Endothelial cell of umbilical vein (primary cell): ENCODE results near the gene SERPINA1. TPM values are rescaled to one million over a fixed set of nuclear protein-coding genes. Genes with fewer than 3 reads are reported as not detected.

ENCODE experiments used
- BruUV-seq: library from RNA; stranded (reverse); fragments of 400-500 nt; replicated peaks from 2 replicates; lab custom pipeline; 2021; lab: Mats Ljungman, UMichigan
- CTCF ChIA-PET: fragments of 300-600, 350-600 bp; sonication (Branson Sonifier 250); formaldehyde crosslinking; loops from one replicate; lab custom pipeline; 2021; ENCODE audit warnings: antibody characterized with exemption, inconsistent platforms; lab: Charles Lee
- POLR2A ChIA-PET: fragments of 300-600, 350-600 bp; sonication (Branson Sonifier 250); formaldehyde crosslinking; loops from one replicate; lab custom pipeline; 2021; ENCODE audit warnings: antibody characterized with exemption, inconsistent platforms; lab: Charles Lee
- DNase-seq: peaks from one replicate; pipeline ENCODE4 v3.0.0-alpha.2; 2011; ENCODE audit warnings: low read depth, low spot score
- FAIRE-seq: peaks from 2 replicates; lab custom pipeline; 2011; peaks lifted over from hg19 to GRCh38; lab: Jason Lieb, UNC
- H2AFZ ChIP-seq: 2 replicates; pipeline ENCODE4 v1.6.0; 2012; ENCODE audit warnings: low read depth, low read length, control low read depth, inconsistent platforms
- H3K27ac ChIP-seq: 2 replicates; pipeline ENCODE4 v1.5.1; 2011; ENCODE audit warnings: low read depth, mild to moderate bottlenecking, control low read depth, low read length, moderate library complexity; ENCODE audit not compliant: insufficient read depth
- H3K27me3 ChIP-seq, 2 experiments: 2 replicates each; pipeline versions ENCODE4 v1.6.0 to v1.6.1; 2011; ENCODE audit warnings: low read length in 2 of 2, mixed read lengths in 1 of 2; ENCODE audit not compliant: control insufficient read depth in 2 of 2, insufficient read depth in 2 of 2
- H3K36me3 ChIP-seq, 2 experiments: 2 replicates in 1 of 2; 3 replicates in 1 of 2; pipeline ENCODE4 v1.5.1; 2011; ENCODE audit warnings: low read length in 2 of 2, mild to moderate bottlenecking in 1 of 2, moderate library complexity in 1 of 2; ENCODE audit not compliant: control insufficient read depth in 2 of 2, insufficient read depth in 2 of 2; ENCODE audit errors: extremely low read depth in 1 of 2
- H3K4me1 ChIP-seq: 3 replicates; pipeline ENCODE4 v1.5.1; 2011; ENCODE audit warnings: mild to moderate bottlenecking, low read length; ENCODE audit not compliant: control insufficient read depth, insufficient read depth; ENCODE audit errors: extremely low read depth
- H3K4me2 ChIP-seq: 2 replicates; pipeline ENCODE4 v1.6.1; 2011; ENCODE audit warnings: low read length, control low read depth, mixed read lengths; ENCODE audit not compliant: insufficient read depth
- H3K4me3 ChIP-seq, 3 experiments: fragments of 200-600 bp in 1 of 3; sonication (generic), shearing (Covaris generic) in 1 of 3; replicated peaks in 1 of 3; 2 replicates each; pipeline ENCODE4 v1.5.1; 2011 to 2016; ENCODE audit warnings: control low read depth in 3 of 3, low read length in 3 of 3, mild to moderate bottlenecking in 2 of 3, inconsistent platforms in 1 of 3, low read depth in 1 of 3, moderate library complexity in 1 of 3; ENCODE audit not compliant: insufficient read depth in 1 of 3
- H3K79me2 ChIP-seq: 2 replicates; pipeline ENCODE4 v1.6.0; 2012; ENCODE audit warnings: low read length, inconsistent platforms; ENCODE audit not compliant: control insufficient read depth, insufficient read depth
- H3K9ac ChIP-seq: replicated peaks from 2 replicates; pipeline ENCODE3; 2011; ENCODE audit warnings: low read length, control low read depth; ENCODE audit not compliant: insufficient read depth; ENCODE audit errors: extremely low read depth
- H3K9me1 ChIP-seq: replicated peaks from 3 replicates; pipeline ENCODE4 v1.6.0; 2011; ENCODE audit warnings: mild to moderate bottlenecking, low read length; ENCODE audit not compliant: control insufficient read depth, insufficient read depth; ENCODE audit errors: extremely low read depth
- H3K9me3 ChIP-seq: replicated peaks from 2 replicates; pipeline ENCODE4 v1.5.1; 2012; ENCODE audit warnings: low read length, inconsistent platforms; ENCODE audit not compliant: control insufficient read depth, insufficient read depth
- H4K20me1 ChIP-seq: replicated peaks from 2 replicates; pipeline ENCODE3; 2011; ENCODE audit warnings: mild to moderate bottlenecking, low read length; ENCODE audit not compliant: control insufficient read depth, insufficient read depth; ENCODE audit errors: extremely low read depth
- CTCF ChIP-seq, 2 donors: IDR thresholded peaks; 1 replicate in 1 of 2; 2 replicates in 1 of 2; pipeline ENCODE4 v1.5.1; 2011; ENCODE audit warnings: low read length in 2 of 2, mild to moderate bottlenecking in 2 of 2, moderate library complexity in 2 of 2, control low read depth in 1 of 2, inconsistent platforms in 1 of 2, low read depth in 1 of 2; ENCODE audit not compliant: insufficient read depth in 1 of 2; ENCODE audit errors: extremely low read depth in 1 of 2
- EZH2 ChIP-seq: IDR thresholded peaks from 2 replicates; pipeline ENCODE4 v1.6.1; 2012; ENCODE audit warnings: borderline replicate concordance, low read depth, mild to moderate bottlenecking, moderate library complexity, low read length, inconsistent platforms; ENCODE audit not compliant: severe bottlenecking
- FOS ChIP-seq: IDR thresholded peaks from 2 replicates; pipeline ENCODE4 v1.6.1; 2011; ENCODE audit warnings: mild to moderate bottlenecking, low read length, moderate library complexity, borderline replicate concordance; ENCODE audit not compliant: insufficient read depth
- GATA2 ChIP-seq: IDR thresholded peaks from 2 replicates; pipeline ENCODE4 v1.7.0; 2011; ENCODE audit warnings: low read depth, mild to moderate bottlenecking, moderate library complexity, mixed read lengths, low read length; ENCODE audit not compliant: insufficient read length, insufficient read depth
- JUN ChIP-seq: IDR thresholded peaks from 2 replicates; pipeline ENCODE4 v1.6.1; 2011; ENCODE audit warnings: borderline replicate concordance, low read depth; ENCODE audit not compliant: insufficient read length, insufficient read depth
- MAX ChIP-seq: IDR thresholded peaks from 2 replicates; pipeline ENCODE4 v1.6.1; 2011; ENCODE audit not compliant: insufficient read depth, insufficient read length
- MYC ChIP-seq: IDR thresholded peaks from one replicate; pipeline ENCODE4 v1.6.1; 2011; ENCODE audit warnings: mild to moderate bottlenecking, low read depth, low read length
- POLR2A ChIP-seq: IDR thresholded peaks from 2 replicates; pipeline ENCODE4 v1.6.1; 2012; ENCODE audit warnings: low read depth, mild to moderate bottlenecking, control low read depth, low read length
- POLR2AphosphoS5 ChIP-seq: IDR thresholded peaks from 2 replicates; pipeline ENCODE4 v1.6.1; 2012; ENCODE audit warnings: low read depth, mild to moderate bottlenecking, control low read depth, low read length, moderate library complexity; ENCODE audit not compliant: insufficient read depth
- dilution Hi-C: fragments of 300-500 bp; cut with MboI; formaldehyde crosslinking; loops from one replicate; pipeline ENCODE4 v1.15.0; 2019; ENCODE audit warnings: low sequenced_read_pairs; ENCODE audit not compliant: extremely low pct_ligation_motif_present
- intact Hi-C: fragments of 100-400 bp; cut with micrococcal nuclease; formaldehyde crosslinking; loops from one replicate; pipeline ENCODE4 v1.10.0; 2022
- polyA plus RNA-seq, 4 experiments: library from polyadenylated mRNA; depleted of rRNA in 3 of 4; stranded (reverse) in 3 of 4; unstranded in 1 of 4; fragments of >200 nt; gene quantifications; 2 replicates each; pipeline versions ENCODE4 v1.2.1 to v1.2.3, GENCODE V29; 2011 to 2012; ENCODE audit warnings: missing spikeins in 1 of 4
- total RNA-seq: library from RNA; stranded (reverse); gene quantifications from 2 replicates; pipeline ENCODE4 v1.2.3, GENCODE V29; 2021

The SERPINA1 gene
- total and polyA plus RNA-seq, 2 donors (not counting 3 experiments of a cell fraction or from before 2014, with no cell fraction given), result not detected

- CTCF ChIA-PET, result no interaction called here
- Histone ChIP-seq H3K9me3 (peaks cover 2% of the 10 kb centered on the region), H3K27ac (no peak overlapping the region), H3K79me2 (no peaks in the 10 kb centered on the region), H2AFZ (no peak overlapping the region), H4K20me1 (no peaks in the 10 kb centered on the region), H3K36me3 (no peaks in the 10 kb centered on the region), H3K4me2 (no peak overlapping the region), H3K27me3 (no peaks in the 10 kb centered on the region), H3K9me1 (no peaks in the 10 kb centered on the region), H3K9ac (no peak overlapping the region), H3K4me1 (no peaks in the 10 kb centered on the region), H3K4me3 (no peak overlapping the region)
- FAIRE-seq (no peak), DNase-seq (no peak)
- POLR2A ChIA-PET, result no interaction called here
- BruUV-seq, result no TSS peak
- TF ChIP-seq POLR2AphosphoS5 (no peak), GATA2 (no peak), MYC (no peak), CTCF (IDR thresholded peaks at IDR 0.05; ENCODE audit: extremely low read depth in 1 of 2, insufficient read depth in 1 of 2, low read depth in 1 of 2, low read length in 2 of 2) (no peak), JUN (no peak), FOS (no peak), MAX (no peak), POLR2A (no peak), EZH2 (no peak)
- dilution Hi-C loops (no loop called here), intact Hi-C loops (no loop called here)
Measured at GRCh38 chr14:94412671-94413638, 24.6 kb upstream of the SERPINA1 start.
